CD4-positive, alpha-beta memory T cell (primary cell): ENCODE data around the gene CAMTA1. TPM values are rescaled to one million over a fixed set of nuclear protein-coding genes. Genes with fewer than 3 reads are reported as not detected.

Experiments
- CTCF ChIA-PET: fragments of 350-600 bp; sonication (Branson Sonifier 250); formaldehyde crosslinking; loops from one replicate; lab custom pipeline; 2021; ENCODE audit warnings: inconsistent platforms; ENCODE audit not compliant: partially characterized antibody; lab: Charles Lee
- POLR2A ChIA-PET: fragments of 350-600 bp; sonication (Branson Sonifier 250); formaldehyde crosslinking; loops from one replicate; lab custom pipeline; 2021; ENCODE audit not compliant: partially characterized antibody; lab: Charles Lee
- DNase-seq, 5 donors: peaks; one replicate each; pipeline versions ENCODE4 v3.0.0 to v3.0.0-alpha.2; 2020 to 2022; ENCODE audit warnings: mixed read lengths in 1 of 5
- H3K27ac ChIP-seq: one replicate; pipeline ENCODE4 v1.7.0; 2013; ENCODE audit warnings: low read depth, low read length
- H3K27me3 ChIP-seq: 2 replicates; pipeline ENCODE4 v1.7.0; 2013; ENCODE audit warnings: mild to moderate bottlenecking, low read length, moderate library complexity; ENCODE audit not compliant: insufficient read depth
- H3K36me3 ChIP-seq: 2 replicates; pipeline ENCODE4 v1.7.0; 2013; ENCODE audit warnings: mild to moderate bottlenecking, low read length, moderate library complexity; ENCODE audit not compliant: insufficient read depth
- H3K4me1 ChIP-seq: 2 replicates; pipeline ENCODE4 v1.7.0; 2013; ENCODE audit warnings: mild to moderate bottlenecking, low read length, moderate library complexity; ENCODE audit not compliant: insufficient read depth
- H3K4me3 ChIP-seq, 2 donors: one replicate each; pipeline ENCODE4 v1.7.0; 2013; ENCODE audit warnings: low read length in 2 of 2, mild to moderate bottlenecking in 1 of 2
- H3K9me3 ChIP-seq, 2 donors: one replicate each; pipeline ENCODE4 v1.7.0; 2013; ENCODE audit warnings: low read length in 2 of 2, control low read depth in 1 of 2; ENCODE audit not compliant: control insufficient read depth in 1 of 2
- H3K27ac Mint-ChIP-seq, 7 donors: one replicate each; pipeline ENCODE4 v1.8.0; 2020 to 2021; ENCODE audit warnings: mixed read lengths in 7 of 7, mild to moderate bottlenecking in 6 of 7, inconsistent platforms in 3 of 7, moderate library complexity in 3 of 7
- H3K27me3 Mint-ChIP-seq, 2 donors: one replicate each; pipeline ENCODE4 v1.8.0; 2020 to 2021; ENCODE audit warnings: mixed read lengths in 2 of 2
- H3K36me3 Mint-ChIP-seq, 2 donors: one replicate each; pipeline ENCODE4 v1.8.0; 2020 to 2021; ENCODE audit warnings: mixed read lengths in 2 of 2, inconsistent platforms in 1 of 2, mild to moderate bottlenecking in 1 of 2
- H3K4me1 Mint-ChIP-seq, 4 donors: one replicate each; pipeline ENCODE4 v1.8.0; 2020 to 2021; ENCODE audit warnings: mixed read lengths in 4 of 4, mild to moderate bottlenecking in 1 of 4
- H3K4me3 Mint-ChIP-seq, 8 donors: one replicate each; pipeline ENCODE4 v1.8.0; 2020 to 2021; ENCODE audit warnings: mixed read lengths in 8 of 8, mild to moderate bottlenecking in 7 of 8, moderate library complexity in 6 of 8, inconsistent platforms in 3 of 8
- H3K9me3 Mint-ChIP-seq, 8 donors: one replicate each; pipeline ENCODE4 v1.8.0; 2020 to 2021; ENCODE audit warnings: mixed read lengths in 8 of 8, mild to moderate bottlenecking in 5 of 8, inconsistent platforms in 3 of 8, moderate library complexity in 1 of 8
- intact Hi-C: fragments of 100-400 bp; cut with micrococcal nuclease; formaldehyde crosslinking; loops from one replicate; pipeline ENCODE4 v1.15.1; 2023
- polyA plus RNA-seq, 2 donors: library from polyadenylated mRNA; unstranded; fragments of 300-500 nt; fragmentation: Illumina TruSeq; gene quantifications; one replicate each; pipeline ENCODE4 v1.2.3, GENCODE V29; 2021
- total RNA-seq, 2 experiments: library from RNA; stranded (reverse); gene quantifications; one replicate each; pipeline ENCODE4 v1.2.3, GENCODE V29; 2021

The CAMTA1 gene
- total and polyA plus RNA-seq, 4 experiments from 2014 or later, result 39.1 to 118 (median 59.9) TPM

- no peaks in the 10 kb centered on the region for H3K36me3 ChIP-seq
- no peaks in the 10 kb centered on the region for H3K36me3 Mint-ChIP-seq
- no peaks in the 10 kb centered on the region for H3K4me1 ChIP-seq
- CTCF ChIA-PET, result no interaction called here
- H3K4me3 Mint-ChIP-seq, result no peak overlapping the region
- H3K9me3 Mint-ChIP-seq, result peaks cover 0 to 5% (median 0%) of the 10 kb centered on the region in 8 donors
- H3K9me3 ChIP-seq, result no peaks in the 10 kb centered on the region
- POLR2A ChIA-PET, result no interaction called here
- H3K27me3 Mint-ChIP-seq, result no peaks in the 10 kb centered on the region
- no peak overlapping the region for H3K27ac Mint-ChIP-seq
- no peak for DNase-seq
- H3K27ac ChIP-seq, result no peak overlapping the region
- no peaks in the 10 kb centered on the region for H3K27me3 ChIP-seq
- no peak overlapping the region for H3K4me3 ChIP-seq
- no peaks in the 10 kb centered on the region for H3K4me1 Mint-ChIP-seq
- intact Hi-C loops, result no loop called here
Observed at GRCh38 chr1:7434566-7434965, 649.3 kb downstream of the CAMTA1 start.

GRCh38 chr1:7435276-7436055 lies 650.2 kb downstream of the CAMTA1 start:
- Mint-ChIP-seq H3K36me3 (no peaks in the 10 kb centered on the region), H3K4me1 (no peaks in the 10 kb centered on the region), H3K9me3 (peaks cover 0 to 5% (median 0%) of the 10 kb centered on the region in 8 donors), H3K27ac (no peak overlapping the region), H3K27me3 (no peaks in the 10 kb centered on the region), H3K4me3 (no peak overlapping the region)
- Histone ChIP-seq H3K4me3 (no peak overlapping the region), H3K27ac (no peak overlapping the region), H3K36me3 (no peaks in the 10 kb centered on the region), H3K9me3 (no peaks in the 10 kb centered on the region), H3K27me3 (no peaks in the 10 kb centered on the region), H3K4me1 (no peaks in the 10 kb centered on the region)
- DNase-seq, result no peak
- CTCF ChIA-PET, result no interaction called here
- intact Hi-C loops, result no loop called here
- POLR2A ChIA-PET, result no interaction called here

GRCh38 chr1:7436056-7437005 lies 651.1 kb downstream of the CAMTA1 start:
- no peaks in the 10 kb centered on the region for H3K4me1 Mint-ChIP-seq
- no peak for DNase-seq
- H3K27me3 Mint-ChIP-seq, result no peaks in the 10 kb centered on the region
- Histone ChIP-seq H3K4me1 (no peaks in the 10 kb centered on the region), H3K36me3 (no peaks in the 10 kb centered on the region), H3K27me3 (no peaks in the 10 kb centered on the region), H3K9me3 (no peaks in the 10 kb centered on the region), H3K27ac (no peak overlapping the region), H3K4me3 (no peak overlapping the region)
- no peaks in the 10 kb centered on the region for H3K36me3 Mint-ChIP-seq
- H3K9me3 Mint-ChIP-seq, result peaks cover 0 to 5% (median 0%) of the 10 kb centered on the region in 8 donors
- ChIA-PET CTCF (no interaction called here), POLR2A (no interaction called here)
- intact Hi-C loops, result no loop called here
- no peak overlapping the region for H3K4me3 Mint-ChIP-seq
- no peak overlapping the region for H3K27ac Mint-ChIP-seq

- Mint-ChIP-seq H3K27ac (no peak overlapping the region), H3K27me3 (no peaks in the 10 kb centered on the region), H3K4me3 (no peak overlapping the region), H3K36me3 (no peaks in the 10 kb centered on the region), H3K9me3 (peaks cover 0 to 5% (median 0%) of the 10 kb centered on the region in 8 donors), H3K4me1 (no peaks in the 10 kb centered on the region)
- no peaks in the 10 kb centered on the region for H3K36me3 ChIP-seq
- no peak for DNase-seq
- H3K9me3 ChIP-seq, result no peaks in the 10 kb centered on the region
- POLR2A ChIA-PET, result no interaction called here
- no peaks in the 10 kb centered on the region for H3K4me1 ChIP-seq
- H3K27me3 ChIP-seq, result no peaks in the 10 kb centered on the region
- no peak overlapping the region for H3K27ac ChIP-seq
- H3K4me3 ChIP-seq, result no peak overlapping the region
- CTCF ChIA-PET, result no interaction called here
- intact Hi-C loops, result no loop called here
Observed at GRCh38 chr1:7437036-7437435, 651.8 kb downstream of the CAMTA1 start.

GRCh38 chr1:7437608-7438395 lies 652.5 kb downstream of the CAMTA1 start:
- Mint-ChIP-seq H3K9me3 (peaks cover 0 to 5% (median 0%) of the 10 kb centered on the region in 8 donors), H3K27me3 (no peaks in the 10 kb centered on the region), H3K36me3 (no peaks in the 10 kb centered on the region), H3K27ac (no peak overlapping the region), H3K4me1 (no peaks in the 10 kb centered on the region), H3K4me3 (peak overlapping the region in 1 of 8 donors; percentile 7)
- intact Hi-C loops, result no loop called here
- ChIA-PET POLR2A (no interaction called here), CTCF (no interaction called here)
- Histone ChIP-seq H3K27ac (no peak overlapping the region), H3K36me3 (no peaks in the 10 kb centered on the region), H3K27me3 (no peaks in the 10 kb centered on the region), H3K4me1 (no peaks in the 10 kb centered on the region), H3K9me3 (no peaks in the 10 kb centered on the region), H3K4me3 (no peak overlapping the region)
- DNase-seq, result no peak

- no peaks in the 10 kb centered on the region for H3K4me1 Mint-ChIP-seq
- intact Hi-C loops, result no loop called here
- Histone ChIP-seq H3K27ac (no peak overlapping the region), H3K4me1 (no peaks in the 10 kb centered on the region), H3K4me3 (no peak overlapping the region), H3K36me3 (no peaks in the 10 kb centered on the region), H3K9me3 (no peaks in the 10 kb centered on the region), H3K27me3 (no peaks in the 10 kb centered on the region)
- peaks cover 0 to 5% (median 0%) of the 10 kb centered on the region in 8 donors for H3K9me3 Mint-ChIP-seq
- no peaks in the 10 kb centered on the region for H3K27me3 Mint-ChIP-seq
- CTCF ChIA-PET, result no interaction called here
- H3K4me3 Mint-ChIP-seq, result no peak overlapping the region
- no peaks in the 10 kb centered on the region for H3K36me3 Mint-ChIP-seq
- no peak overlapping the region for H3K27ac Mint-ChIP-seq
- POLR2A ChIA-PET, result no interaction called here
- DNase-seq, result no peak
Observed at GRCh38 chr1:7438396-7438785, 653.1 kb downstream of the CAMTA1 start.
